Natural killer cell (primary cell): ENCODE results near the gene P2RX7. TPM values are rescaled to one million over a fixed set of nuclear protein-coding genes. Genes with fewer than 3 reads are reported as not detected.

Experiments
- ATAC-seq, 3 donors: fragments of 150-1000 bp in 2 of 3; fragments of 200-7000 bp in 1 of 3; cut with Tn5 transposase; 1 replicate in 1 of 3; 2 replicates in 2 of 3; pipeline ENCODE4 v1.10.0; 2021; ENCODE audit warnings: mild to moderate bottlenecking in 2 of 3, moderate library complexity in 2 of 3
- DNase-seq, 2 donors: peaks; one replicate each; pipeline versions ENCODE4 v3.0.0 to v3.0.0-alpha.2; 2013 to 2021; ENCODE audit warnings: mixed read lengths in 1 of 2
- H3K27ac ChIP-seq: one replicate; pipeline ENCODE4 v1.5.1; 2013; ENCODE audit warnings: mild to moderate bottlenecking, low read length
- H3K27me3 ChIP-seq: one replicate; pipeline ENCODE4 v1.6.1; 2013; ENCODE audit warnings: low read length; ENCODE audit not compliant: control insufficient read depth, insufficient read depth
- H3K36me3 ChIP-seq: one replicate; pipeline ENCODE4 v1.6.1; 2013; ENCODE audit warnings: low read length; ENCODE audit not compliant: control insufficient read depth, insufficient read depth
- H3K4me1 ChIP-seq: one replicate; pipeline ENCODE4 v1.6.1; 2013; ENCODE audit warnings: low read length; ENCODE audit not compliant: control insufficient read depth, insufficient read depth
- H3K4me3 ChIP-seq: one replicate; pipeline ENCODE4 v1.5.1; 2013; ENCODE audit warnings: low read length
- H3K9me3 ChIP-seq: one replicate; pipeline ENCODE4 v1.6.1; 2013; ENCODE audit warnings: low read length; ENCODE audit not compliant: control insufficient read depth, insufficient read depth
- H3K27ac Mint-ChIP-seq, 2 donors: one replicate each; pipeline ENCODE4 v1.8.0; 2022; ENCODE audit warnings: mild to moderate bottlenecking in 2 of 2, mixed read lengths in 2 of 2, moderate library complexity in 1 of 2
- H3K27me3 Mint-ChIP-seq, 2 donors: one replicate each; pipeline ENCODE4 v1.8.0; 2022; ENCODE audit warnings: low read depth in 2 of 2, mixed read lengths in 2 of 2
- H3K36me3 Mint-ChIP-seq: one replicate; pipeline ENCODE4 v1.8.0; 2022; ENCODE audit warnings: mixed read lengths
- H3K4me1 Mint-ChIP-seq, 2 donors: one replicate each; pipeline ENCODE4 v1.8.0; 2022; ENCODE audit warnings: mixed read lengths in 2 of 2
- H3K4me3 Mint-ChIP-seq: one replicate; pipeline ENCODE4 v1.8.0; 2022; ENCODE audit warnings: mild to moderate bottlenecking, moderate library complexity, mixed read lengths
- H3K9me3 Mint-ChIP-seq, 2 donors: one replicate each; pipeline ENCODE4 v1.8.0; 2022; ENCODE audit warnings: mixed read lengths in 2 of 2
- WGBS: methylation state at CpG from one replicate; pipeline ENCODE4 v1.1.7; 2013; ENCODE audit warnings: missing lambda C conversion rate; ENCODE audit not compliant: insufficient coverage; 5-methylcytosine and 5-hydroxymethylcytosine counted together
- intact Hi-C: fragments of 100-400 bp; cut with micrococcal nuclease; formaldehyde crosslinking; loops from one replicate; pipeline ENCODE4 v1.14.2; 2022
- total RNA-seq, 4 donors: library from RNA; stranded (reverse); fragments of 120-200 nt in 1 of 4; gene quantifications; one replicate each; pipeline versions ENCODE4 v1.2.3 to v1.2.4, GENCODE V29; 2013 to 2022
- TF ChIP-seq, protein P1 (sequence below): fragments of 200-600 bp; IDR thresholded peaks from one replicate; pipeline ENCODE4 v1.8.0; 2022; ENCODE audit warnings: antibody characterized with exemption

Gene P2RX7
- total RNA-seq, 3 donors from 2014 or later (not counting 1 experiment from before 2014, with no cell fraction given): 14.1 to 22.9 (median 16.7) TPM

DNA sequence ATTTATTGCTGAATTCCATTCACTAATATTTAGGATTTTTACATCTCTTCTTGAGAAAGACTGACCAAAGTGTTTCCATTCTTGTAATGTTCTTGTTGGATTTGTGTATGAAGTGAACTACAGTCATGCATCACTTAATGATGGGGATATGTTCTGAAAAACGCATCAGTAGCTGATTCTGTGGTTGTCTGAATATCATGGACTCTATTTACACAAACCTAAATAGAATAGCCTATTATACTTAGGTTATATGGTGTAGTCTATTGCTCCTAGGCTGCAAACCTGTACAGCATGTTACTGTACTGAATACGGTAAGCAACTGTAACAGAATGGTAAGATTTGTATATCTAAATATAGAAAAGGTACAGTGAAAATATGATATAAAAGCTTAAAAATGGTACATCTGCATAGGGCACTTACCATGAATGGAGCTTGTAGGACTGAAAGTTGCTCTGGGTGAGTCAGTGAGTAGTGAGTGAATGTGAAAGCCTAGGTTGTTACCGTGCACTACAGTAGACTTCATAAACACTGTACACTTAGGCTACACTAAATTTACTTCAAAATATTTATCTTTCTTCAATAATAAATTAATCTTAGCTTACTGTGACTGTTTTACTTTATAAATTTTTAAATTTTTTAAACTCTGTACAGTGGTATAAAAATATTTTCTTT, 49.7 kb downstream of the P2RX7 start:
- H3K36me3 ChIP-seq: peaks cover 22% of the 10 kb centered on the region

DNA sequence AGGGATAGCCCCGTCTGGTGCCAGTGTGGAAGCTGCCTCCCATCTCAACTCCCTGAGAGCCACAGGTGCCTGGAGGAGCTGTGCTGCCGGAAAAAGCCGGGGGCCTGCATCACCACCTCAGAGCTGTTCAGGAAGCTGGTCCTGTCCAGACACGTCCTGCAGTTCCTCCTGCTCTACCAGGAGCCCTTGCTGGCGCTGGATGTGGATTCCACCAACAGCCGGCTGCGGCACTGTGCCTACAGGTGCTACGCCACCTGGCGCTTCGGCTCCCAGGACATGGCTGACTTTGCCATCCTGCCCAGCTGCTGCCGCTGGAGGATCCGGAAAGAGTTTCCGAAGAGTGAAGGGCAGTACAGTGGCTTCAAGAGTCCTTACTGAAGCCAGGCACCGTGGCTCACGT, 51.7 kb downstream of the P2RX7 start:
- Mint-ChIP-seq H3K27me3 (no peaks in the 10 kb centered on the region), H3K4me1 (no peaks in the 10 kb centered on the region), H3K27ac (no peak overlapping the region), H3K9me3 (no peaks in the 10 kb centered on the region), H3K36me3 (no peaks in the 10 kb centered on the region), H3K4me3 (no peak overlapping the region)
- peaks cover 18% of the 10 kb centered on the region for H3K36me3 ChIP-seq
- intact Hi-C loops: no loop called here
- TF ChIP-seq, protein P1, sequence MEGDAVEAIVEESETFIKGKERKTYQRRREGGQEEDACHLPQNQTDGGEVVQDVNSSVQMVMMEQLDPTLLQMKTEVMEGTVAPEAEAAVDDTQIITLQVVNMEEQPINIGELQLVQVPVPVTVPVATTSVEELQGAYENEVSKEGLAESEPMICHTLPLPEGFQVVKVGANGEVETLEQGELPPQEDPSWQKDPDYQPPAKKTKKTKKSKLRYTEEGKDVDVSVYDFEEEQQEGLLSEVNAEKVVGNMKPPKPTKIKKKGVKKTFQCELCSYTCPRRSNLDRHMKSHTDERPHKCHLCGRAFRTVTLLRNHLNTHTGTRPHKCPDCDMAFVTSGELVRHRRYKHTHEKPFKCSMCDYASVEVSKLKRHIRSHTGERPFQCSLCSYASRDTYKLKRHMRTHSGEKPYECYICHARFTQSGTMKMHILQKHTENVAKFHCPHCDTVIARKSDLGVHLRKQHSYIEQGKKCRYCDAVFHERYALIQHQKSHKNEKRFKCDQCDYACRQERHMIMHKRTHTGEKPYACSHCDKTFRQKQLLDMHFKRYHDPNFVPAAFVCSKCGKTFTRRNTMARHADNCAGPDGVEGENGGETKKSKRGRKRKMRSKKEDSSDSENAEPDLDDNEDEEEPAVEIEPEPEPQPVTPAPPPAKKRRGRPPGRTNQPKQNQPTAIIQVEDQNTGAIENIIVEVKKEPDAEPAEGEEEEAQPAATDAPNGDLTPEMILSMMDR: no peak
- 92% methylated on average over 15 of the region's 15 CpGs for WGBS
- H3K4me1 ChIP-seq: no peaks in the 10 kb centered on the region
- ATAC-seq (no peak), DNase-seq (no peak)
- no peak overlapping the region for H3K27ac ChIP-seq
- peaks cover 5% of the 10 kb centered on the region for H3K9me3 ChIP-seq
- H3K27me3 ChIP-seq: no peaks in the 10 kb centered on the region
- no peak overlapping the region for H3K4me3 ChIP-seq

More for the DNA sequence above, 49.7 kb downstream of the P2RX7 start:
- intact Hi-C loops: no loop called here
- H3K27me3 ChIP-seq: no peaks in the 10 kb centered on the region
- TF ChIP-seq, protein P1: no peak
- H3K9me3 ChIP-seq: peaks cover 5% of the 10 kb centered on the region
- 91% methylated on average over 1 of the region's 3 CpGs for WGBS
- Mint-ChIP-seq H3K4me3 (no peak overlapping the region), H3K4me1 (no peaks in the 10 kb centered on the region), H3K9me3 (no peaks in the 10 kb centered on the region), H3K36me3 (no peaks in the 10 kb centered on the region), H3K27me3 (no peaks in the 10 kb centered on the region), H3K27ac (no peak overlapping the region)
- H3K27ac ChIP-seq: no peak overlapping the region
- no peak overlapping the region for H3K4me3 ChIP-seq
- H3K4me1 ChIP-seq: no peaks in the 10 kb centered on the region
- ATAC-seq: no peak
- no peak for DNase-seq

DNA sequence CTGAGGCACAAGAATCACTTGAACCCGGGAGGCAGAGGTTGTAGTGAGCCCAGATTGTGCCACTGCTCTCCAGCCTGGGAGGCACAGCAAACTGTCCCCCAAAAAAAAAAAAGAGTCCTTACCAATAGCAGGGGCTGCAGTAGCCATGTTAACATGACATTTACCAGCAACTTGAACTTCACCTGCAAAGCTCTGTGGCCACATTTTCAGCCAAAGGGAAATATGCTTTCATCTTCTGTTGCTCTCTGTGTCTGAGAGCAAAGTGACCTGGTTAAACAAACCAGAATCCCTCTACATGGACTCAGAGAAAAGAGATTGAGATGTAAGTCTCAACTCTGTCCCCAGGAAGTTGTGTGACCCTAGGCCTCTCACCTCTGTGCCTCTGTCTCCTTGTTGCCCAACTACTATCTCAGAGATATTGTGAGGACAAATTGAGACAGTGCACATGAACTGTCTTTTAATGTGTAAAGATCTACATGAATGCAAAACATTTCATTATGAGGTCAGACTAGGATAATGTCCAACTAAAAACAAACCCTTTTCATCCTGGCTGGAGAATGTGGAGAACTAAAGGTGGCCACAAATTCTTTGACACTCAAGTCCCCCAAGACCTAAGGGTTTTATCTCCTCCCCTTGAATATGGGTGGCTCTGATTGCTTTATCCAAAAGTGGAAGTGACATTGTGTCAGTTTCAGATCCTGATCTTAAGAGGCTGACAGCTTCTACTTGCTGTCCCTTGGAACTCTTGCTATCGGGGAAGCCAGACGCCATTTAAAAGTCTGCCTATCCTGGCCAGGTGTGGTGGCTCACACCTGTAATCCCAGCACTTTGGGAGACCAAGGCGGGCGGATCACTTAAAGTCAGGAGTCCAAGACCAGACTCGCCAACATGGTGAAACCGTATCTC, 52.6 kb downstream of the P2RX7 start:
- TF ChIP-seq, protein P1: no peak
- Histone ChIP-seq H3K36me3 (peaks cover 15% of the 10 kb centered on the region), H3K9me3 (peaks cover 5% of the 10 kb centered on the region), H3K27ac (no peak overlapping the region), H3K4me3 (no peak overlapping the region), H3K27me3 (no peaks in the 10 kb centered on the region), H3K4me1 (no peaks in the 10 kb centered on the region)
- H3K9me3 Mint-ChIP-seq: no peaks in the 10 kb centered on the region
- no peak for DNase-seq
- no peak overlapping the region for H3K4me3 Mint-ChIP-seq
- WGBS: 87% methylated on average over 5 of the region's 7 CpGs
- H3K36me3 Mint-ChIP-seq: no peaks in the 10 kb centered on the region
- no peaks in the 10 kb centered on the region for H3K27me3 Mint-ChIP-seq
- no peak for ATAC-seq
- intact Hi-C loops: no loop called here
- H3K27ac Mint-ChIP-seq: no peak overlapping the region
- no peaks in the 10 kb centered on the region for H3K4me1 Mint-ChIP-seq
